Superior temporal gyrus (tissue), 1 donor: ENCODE results near the gene KNG1.
"Not testable (repeated sequence)": the region's sequence is repeated elsewhere in the genome, so short reads cannot be mapped to it uniquely, and the experiment has no call there.

Experiments
- DNase-seq: peaks from one replicate; pipeline ENCODE4 v3.0.0-alpha.2; 2016; ENCODE audit errors: extremely low spot score

KNG1 gene

GRCh38 chr3:186717039-186717457, at the start of gene KNG1:
KNG1 (plus strand) TSS chr3:186717359; CDS start chr3:186717543, 184 bp downstream.
- no peak for DNase-seq

GRCh38 chr3:186668426-186668825, 48.7 kb upstream of the KNG1 start:
- DNase-seq, result no peak

- DNase-seq, result no peak
These were observed 47.6 kb upstream of the KNG1 start for GRCh38 chr3:186669378-186670084.

- no peak for DNase-seq
These were observed 47.0 kb upstream of the KNG1 start for GRCh38 chr3:186670155-186670554.

GRCh38 chr3:186671051-186671450, 46.1 kb upstream of the KNG1 start:
- no peak for DNase-seq

GRCh38 chr3:186678604-186679003, 38.6 kb upstream of the KNG1 start:
- DNase-seq, result no peak

- no peak for DNase-seq
These were observed 38.0 kb upstream of the KNG1 start for GRCh38 chr3:186679151-186679550.

GRCh38 chr3:186680869-186681268, 36.3 kb upstream of the KNG1 start:
- DNase-seq, result no peak

GRCh38 chr3:186682812-186683211, 34.3 kb upstream of the KNG1 start:
- no peak for DNase-seq

- no peak for DNase-seq
These were observed 33.2 kb upstream of the KNG1 start for GRCh38 chr3:186683979-186684378.

GRCh38 chr3:186686475-186686874, 30.7 kb upstream of the KNG1 start:
- DNase-seq, result not testable (repeated sequence)

- no peak for DNase-seq
These were observed 30.0 kb upstream of the KNG1 start for GRCh38 chr3:186687120-186687651.

- not testable (repeated sequence) for DNase-seq
These were observed 26.9 kb upstream of the KNG1 start for GRCh38 chr3:186690304-186690703.

- DNase-seq, result no peak
These were observed 25.5 kb upstream of the KNG1 start for GRCh38 chr3:186691676-186692075.

GRCh38 chr3:186693843-186694242, 23.3 kb upstream of the KNG1 start:
- no peak for DNase-seq

GRCh38 chr3:186694288-186695032, 22.7 kb upstream of the KNG1 start:
- DNase-seq, result no peak

GRCh38 chr3:186696522-186696921, 20.6 kb upstream of the KNG1 start:
- no peak for DNase-seq

- DNase-seq, result no peak
These were observed 19.6 kb upstream of the KNG1 start for GRCh38 chr3:186697510-186697909.

- DNase-seq, result no peak
These were observed 16.9 kb upstream of the KNG1 start for GRCh38 chr3:186700267-186700666.

GRCh38 chr3:186702451-186702850, 14.7 kb upstream of the KNG1 start:
- not testable (repeated sequence) for DNase-seq

GRCh38 chr3:186705882-186706780, 11.0 kb upstream of the KNG1 start:
- no peak for DNase-seq
